OCI-LY1 (cell line): Measurements from ENCODE around the gene KLF7.

Experiments
- H2AFZ ChIP-seq: fragments of 200-600 bp; sonication (generic), shearing (Covaris generic); 2 replicates; pipeline ENCODE4 v1.6.0; 2014; ENCODE audit warnings: antibody characterized with exemption, mild to moderate bottlenecking, low read length
- H3F3A ChIP-seq: fragments of 200-600 bp; sonication (generic), shearing (Covaris generic); 2 replicates; pipeline ENCODE4 v1.6.0; 2014; ENCODE audit warnings: mild to moderate bottlenecking, antibody characterized with exemption, low read length, moderate library complexity; ENCODE audit not compliant: insufficient read depth
- H3K27ac ChIP-seq: fragments of 200-600 bp; sonication (generic); 2 replicates; pipeline ENCODE4 v1.5.1; 2014; ENCODE audit warnings: low read length, mixed run types, mild to moderate bottlenecking, low read depth; ENCODE audit not compliant: poor library complexity, severe bottlenecking
- H3K27me3 ChIP-seq: fragments of 200-600 bp; sonication (generic); 2 replicates; pipeline ENCODE4 v1.6.0; 2014; ENCODE audit warnings: antibody characterized with exemption, mild to moderate bottlenecking, low read length, moderate library complexity; ENCODE audit not compliant: insufficient read depth
- H3K36me3 ChIP-seq: fragments of 200-600 bp; sonication (generic); 2 replicates; pipeline ENCODE4 v1.6.1; 2014; ENCODE audit warnings: mild to moderate bottlenecking, antibody characterized with exemption, low read length, moderate library complexity, mixed read lengths; ENCODE audit not compliant: insufficient read depth
- H3K4me1 ChIP-seq: fragments of 200-600 bp; sonication (generic); 2 replicates; pipeline ENCODE4 v1.5.1; 2014; ENCODE audit warnings: mild to moderate bottlenecking, low read length, moderate library complexity; ENCODE audit not compliant: insufficient read depth, severe bottlenecking
- H3K4me2 ChIP-seq: fragments of 200-600 bp; sonication (generic), shearing (Covaris generic); 2 replicates; pipeline ENCODE4 v1.6.1; 2014; ENCODE audit warnings: low read length
- H3K4me3 ChIP-seq: fragments of 200-600 bp; sonication (generic); 2 replicates; pipeline ENCODE4 v1.5.1; 2014; ENCODE audit warnings: low read length, low read depth, mild to moderate bottlenecking, mixed read lengths; ENCODE audit not compliant: poor library complexity, severe bottlenecking
- H3K79me2 ChIP-seq: fragments of 200-600 bp; shearing (Covaris generic); 2 replicates; pipeline ENCODE4 v1.6.1; 2016; ENCODE audit warnings: mixed run types, low read length, mixed read lengths; ENCODE audit not compliant: insufficient read depth
- H3K9ac ChIP-seq: fragments of 200-600 bp; sonication (generic), shearing (Covaris generic); 2 replicates; pipeline ENCODE4 v1.6.1; 2014; ENCODE audit warnings: mild to moderate bottlenecking, low read length, mixed read lengths
- H3K9me2 ChIP-seq: fragments of 200-600 bp; sonication (generic), shearing (Covaris generic); 2 replicates; pipeline ENCODE4 v1.6.1; 2014; ENCODE audit warnings: low read depth, mild to moderate bottlenecking, low read length, mixed read lengths
- H3K9me3 ChIP-seq: fragments of 200-600 bp; shearing (Covaris generic); 2 replicates; pipeline ENCODE4 v1.6.1; 2014; ENCODE audit warnings: low read length, mixed read lengths
- H4K20me1 ChIP-seq: fragments of 200-600 bp; sonication (generic), shearing (Covaris generic); 2 replicates; pipeline ENCODE4 v1.6.0; 2016; ENCODE audit warnings: mild to moderate bottlenecking, low read length; ENCODE audit not compliant: insufficient read depth
- EZH2 ChIP-seq: fragments of 200-600 bp; sonication (generic), shearing (Covaris generic); IDR thresholded peaks from 2 replicates; pipeline ENCODE4 v1.8.0; 2017; ENCODE audit warnings: borderline replicate concordance, mixed run types, mild to moderate bottlenecking, antibody characterized with exemption, low read length, moderate library complexity, mixed read lengths
- TF ChIP-seq, protein P1 (sequence below): fragments of 200-600 bp; sonication (generic), shearing (Covaris generic); IDR thresholded peaks from 2 replicates; pipeline ENCODE4 v1.5.1; 2017; ENCODE audit warnings: mild to moderate bottlenecking, antibody characterized with exemption, low read length, moderate library complexity, mixed read lengths

Gene KLF7

GRCh38 chr2:207091928-207092327 is 73.8 kb downstream of the KLF7 start:
- Histone ChIP-seq H3K9me2 (no peaks in the 10 kb centered on the region), H3K36me3 (no peaks in the 10 kb centered on the region), H2AFZ (no peak overlapping the region), H3K9me3 (no peaks in the 10 kb centered on the region), H3K27me3 (0 out of 2 replicates have a peak, but pooled peaks cover 4% of the 10 kb centered on the region), H3K4me1 (no peaks in the 10 kb centered on the region), H3K9ac (no peak overlapping the region), H3K4me2 (no peak overlapping the region), H3F3A (no peaks in the 10 kb centered on the region), H3K79me2 (no peaks in the 10 kb centered on the region), H3K27ac (no peak overlapping the region), H4K20me1 (no peaks in the 10 kb centered on the region), H3K4me3 (no peak overlapping the region)
- no peak for TF ChIP-seq EZH2
- TF ChIP-seq, protein P1, sequence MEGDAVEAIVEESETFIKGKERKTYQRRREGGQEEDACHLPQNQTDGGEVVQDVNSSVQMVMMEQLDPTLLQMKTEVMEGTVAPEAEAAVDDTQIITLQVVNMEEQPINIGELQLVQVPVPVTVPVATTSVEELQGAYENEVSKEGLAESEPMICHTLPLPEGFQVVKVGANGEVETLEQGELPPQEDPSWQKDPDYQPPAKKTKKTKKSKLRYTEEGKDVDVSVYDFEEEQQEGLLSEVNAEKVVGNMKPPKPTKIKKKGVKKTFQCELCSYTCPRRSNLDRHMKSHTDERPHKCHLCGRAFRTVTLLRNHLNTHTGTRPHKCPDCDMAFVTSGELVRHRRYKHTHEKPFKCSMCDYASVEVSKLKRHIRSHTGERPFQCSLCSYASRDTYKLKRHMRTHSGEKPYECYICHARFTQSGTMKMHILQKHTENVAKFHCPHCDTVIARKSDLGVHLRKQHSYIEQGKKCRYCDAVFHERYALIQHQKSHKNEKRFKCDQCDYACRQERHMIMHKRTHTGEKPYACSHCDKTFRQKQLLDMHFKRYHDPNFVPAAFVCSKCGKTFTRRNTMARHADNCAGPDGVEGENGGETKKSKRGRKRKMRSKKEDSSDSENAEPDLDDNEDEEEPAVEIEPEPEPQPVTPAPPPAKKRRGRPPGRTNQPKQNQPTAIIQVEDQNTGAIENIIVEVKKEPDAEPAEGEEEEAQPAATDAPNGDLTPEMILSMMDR: no peak

GRCh38 chr2:207091176-207091575 is 74.6 kb downstream of the KLF7 start:
- Histone ChIP-seq H3K36me3 (no peaks in the 10 kb centered on the region), H4K20me1 (no peaks in the 10 kb centered on the region), H3K27me3 (0 out of 2 replicates have a peak, but pooled peaks cover 5% of the 10 kb centered on the region), H3K4me3 (no peak overlapping the region), H2AFZ (no peak overlapping the region), H3K27ac (no peak overlapping the region), H3K9me3 (no peaks in the 10 kb centered on the region), H3K9me2 (no peaks in the 10 kb centered on the region), H3K4me2 (no peak overlapping the region), H3F3A (no peaks in the 10 kb centered on the region), H3K4me1 (no peaks in the 10 kb centered on the region), H3K9ac (no peak overlapping the region), H3K79me2 (no peaks in the 10 kb centered on the region)
- TF ChIP-seq, protein P1: no peak
- TF ChIP-seq EZH2: no peak

DNA sequence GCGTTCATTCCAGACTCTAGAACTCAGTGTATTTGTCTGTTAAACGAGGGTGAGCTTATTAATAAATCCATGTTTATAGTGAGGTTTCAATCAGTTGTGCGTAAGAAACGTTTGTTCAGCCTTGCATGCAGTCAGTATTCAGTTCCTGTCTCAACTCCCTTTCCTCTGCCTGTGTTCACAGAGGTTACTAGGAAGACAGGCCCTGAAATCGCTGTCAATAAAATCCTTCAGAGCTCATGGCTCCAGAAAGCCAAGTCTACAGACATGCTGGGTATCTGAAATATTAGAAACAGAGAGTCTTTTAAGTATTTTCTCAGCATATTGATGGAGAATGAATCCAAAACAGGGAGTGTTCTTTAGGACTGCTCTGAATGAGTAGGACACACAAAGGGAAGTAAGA is 75.4 kb downstream of the KLF7 start:
- no peaks in the 10 kb centered on the region for H3K79me2 ChIP-seq
- TF ChIP-seq, protein P1: no peak
- H3K36me3 ChIP-seq: no peaks in the 10 kb centered on the region
- H3K9ac ChIP-seq: no peak overlapping the region
- no peaks in the 10 kb centered on the region for H4K20me1 ChIP-seq
- no peaks in the 10 kb centered on the region for H3K9me3 ChIP-seq
- 0 out of 2 replicates have a peak, but pooled peaks cover 5% of the 10 kb centered on the region for H3K27me3 ChIP-seq
- H3F3A ChIP-seq: no peaks in the 10 kb centered on the region
- H3K4me1 ChIP-seq: no peaks in the 10 kb centered on the region
- no peak overlapping the region for H3K27ac ChIP-seq
- no peak overlapping the region for H2AFZ ChIP-seq
- H3K9me2 ChIP-seq: no peaks in the 10 kb centered on the region
- H3K4me2 ChIP-seq: no peak overlapping the region
- H3K4me3 ChIP-seq: no peak overlapping the region
